Inflammatory macrophage (primary cell): ENCODE data around the gene IGSF21.

Source experiments
- DNase-seq, 2 donors: peaks; one replicate each; pipeline ENCODE4 v3.0.0-alpha.2; 2020 to 2022

Gene IGSF21

GRCh38 chr1:18097206-18097605, 10.4 kb upstream of the IGSF21 start:
- DNase-seq = no peak

- DNase-seq = no peak
These were observed 8.6 kb upstream of the IGSF21 start for GRCh38 chr1:18099026-18099425.

- DNase-seq = no peak
These were observed 7.5 kb upstream of the IGSF21 start for GRCh38 chr1:18100060-18100459.

- peak; percentile 66 to 78 for DNase-seq
These were observed 7.0 kb upstream of the IGSF21 start for GRCh38 chr1:18100491-18101063.

GRCh38 chr1:18101508-18101907, 6.1 kb upstream of the IGSF21 start:
- DNase-seq = no peak

GRCh38 chr1:18103788-18104421, 3.7 kb upstream of the IGSF21 start:
- DNase-seq = no peak

- no peak for DNase-seq
These were observed 3.0 kb upstream of the IGSF21 start for GRCh38 chr1:18104546-18105100.

- DNase-seq = no peak
These were observed 2.4 kb upstream of the IGSF21 start for GRCh38 chr1:18105196-18105595.

- DNase-seq = no peak
These were observed 880 bp downstream of the IGSF21 start for GRCh38 chr1:18108299-18109057.

- no peak for DNase-seq
These were observed 1.6 kb downstream of the IGSF21 start for GRCh38 chr1:18109058-18109755.

- DNase-seq = no peak
These were observed 2.4 kb downstream of the IGSF21 start for GRCh38 chr1:18109756-18110597.

- no peak for DNase-seq
These were observed 3.0 kb downstream of the IGSF21 start for GRCh38 chr1:18110598-18110939.

GRCh38 chr1:18110968-18111367, 3.4 kb downstream of the IGSF21 start:
- DNase-seq = no peak

- DNase-seq = no peak
These were observed 4.2 kb downstream of the IGSF21 start for GRCh38 chr1:18111605-18112297.

GRCh38 chr1:18112611-18113010, 5.0 kb downstream of the IGSF21 start:
- DNase-seq = no peak

- no peak for DNase-seq
These were observed 7.3 kb downstream of the IGSF21 start for GRCh38 chr1:18114726-18115410.

- DNase-seq = no peak
These were observed 9.2 kb downstream of the IGSF21 start for GRCh38 chr1:18116777-18117176.

- DNase-seq = peak in 1 of 2 donors; percentile 4
These were observed 10.5 kb downstream of the IGSF21 start for GRCh38 chr1:18118078-18118477.

GRCh38 chr1:18118491-18118890, 10.9 kb downstream of the IGSF21 start:
- DNase-seq = no peak

GRCh38 chr1:18119289-18119688, 11.7 kb downstream of the IGSF21 start:
- DNase-seq = no peak

GRCh38 chr1:18119771-18120377, 12.3 kb downstream of the IGSF21 start:
- no peak for DNase-seq
